Measurements from ENCODE around the gene GCC1. TPM values are rescaled to one million over a fixed set of nuclear protein-coding genes. Genes with fewer than 3 reads are reported as not detected.

GCC1 gene
- total RNA-seq, 2 experiments from 2014 or later = 11.0 to 12.0 TPM

DNA sequence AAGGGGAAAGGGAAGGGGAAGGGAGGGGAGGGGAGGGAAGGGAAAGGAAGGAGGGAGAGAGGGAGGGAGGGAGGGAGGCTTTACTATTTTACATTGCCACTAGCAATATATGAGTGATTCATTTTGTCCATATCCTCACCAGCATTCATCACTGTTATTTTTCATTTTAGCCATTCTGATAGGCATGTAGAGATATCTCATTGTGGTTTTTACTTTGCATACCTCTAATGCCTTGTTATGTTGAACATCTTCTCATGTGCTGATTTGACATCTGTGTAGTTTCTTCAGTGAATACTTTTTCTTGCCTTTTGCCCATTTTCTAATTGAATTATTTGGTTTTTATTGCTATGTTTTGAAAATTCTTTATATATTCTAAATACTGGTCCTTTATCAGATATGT is 52.7 kb downstream of the GCC1 start:
- H3K27me3 Mint-ChIP-seq (ENCODE audit: low read depth) = peaks cover 35% of the 10 kb centered on the region
- H3K36me3 Mint-ChIP-seq (ENCODE audit: low read depth) = no peaks in the 10 kb centered on the region
- CTCF ChIA-PET = interaction anchor here (0.6 kb wide), 1 partner anchor 839 kb away, joined by 3 read pairs; no protein-coding TSS in a partner anchor

DNA sequence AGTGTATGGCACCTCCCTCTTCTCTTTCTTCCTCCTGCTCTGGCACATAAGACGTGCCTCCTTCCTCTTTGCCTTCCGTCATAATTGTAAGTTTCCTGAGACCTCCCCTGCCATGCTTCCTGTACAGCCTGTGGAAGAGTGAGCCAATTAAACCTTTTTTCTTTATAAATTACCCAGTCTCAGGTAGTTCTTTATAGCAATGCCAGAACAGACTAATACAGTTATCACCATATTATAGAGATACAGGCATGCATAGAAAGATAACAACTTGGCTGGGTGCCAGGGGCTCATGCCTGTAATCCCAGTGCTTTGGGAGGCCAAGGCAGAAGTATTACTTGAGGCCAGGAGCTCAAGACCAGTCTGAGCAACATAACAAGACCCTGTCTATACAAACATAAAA is 53.2 kb downstream of the GCC1 start:
- DNase-seq = no peak
- CTCF ChIA-PET = interaction anchor here (0.6 kb wide), 1 partner anchor 840 kb away, joined by 3 read pairs; no protein-coding TSS in a partner anchor
- intact Hi-C loops (cut with micrococcal nuclease) = no loop called here
- H3K27me3 Mint-ChIP-seq (ENCODE audit: low read depth) = peaks cover 35% of the 10 kb centered on the region
- no peaks in the 10 kb centered on the region for H3K36me3 Mint-ChIP-seq (ENCODE audit: low read depth)
- peaks cover 5% of the 10 kb centered on the region for H3K4me1 Mint-ChIP-seq (ENCODE audit: low read depth)
- H3K27ac Mint-ChIP-seq = no peak overlapping the region
- peaks cover 5% of the 10 kb centered on the region for H3K9me3 Mint-ChIP-seq
- no peak overlapping the region for H3K4me3 Mint-ChIP-seq

More for the DNA sequence above, 52.7 kb downstream of the GCC1 start:
- H3K4me1 Mint-ChIP-seq (ENCODE audit: low read depth) = peaks cover 5% of the 10 kb centered on the region
- DNase-seq = no peak
- peaks cover 5% of the 10 kb centered on the region for H3K9me3 Mint-ChIP-seq
- no peak overlapping the region for H3K27ac Mint-ChIP-seq
- no peak overlapping the region for H3K4me3 Mint-ChIP-seq
- intact Hi-C loops (cut with micrococcal nuclease) = no loop called here

Other genes starting within 250 kb of the GCC1 start
- gene ZNF800, start 192.9 kb downstream of the GCC1 start, total RNA-seq = 10 to 100 TPM; 18.2 to 19.5 TPM
- gene ARF5, start 2.8 kb upstream of the GCC1 start, total RNA-seq = 100 to 1,000 TPM; 109 to 115 TPM
- gene FSCN3, start 8.1 kb upstream of the GCC1 start, total RNA-seq = 1 to 10 TPM in 1 of 2 experiments, under 1 TPM in 1; 0.26 to 1.0 TPM
- gene PAX4, start 32.5 kb upstream of the GCC1 start, total RNA-seq = not detected
- gene SND1, start 66.6 kb upstream of the GCC1 start, total RNA-seq = 100 to 1,000 TPM; 184 to 211 TPM

Measured in activated naive CD4-positive, alpha-beta T cell treated with anti-CD3 and anti-CD28 coated beads for 36 hours (primary cell).